ENCODE data around the gene MELK.
"Not testable (repeated sequence)": the region's sequence is repeated elsewhere in the genome, so short reads cannot be mapped to it uniquely, and the experiment has no call there.

Gene MELK

GRCh38 chr9:36543916-36544315 lies 28.8 kb upstream of the MELK start:
- TF ChIP-seq CTCF (conservative IDR thresholded peaks at IDR 0.05; ENCODE audit: control insufficient read depth, insufficient read depth, low read depth, low read length): no peak
- peak; percentile 37 for DNase-seq (ENCODE audit: low read depth)
- H3K4me3 ChIP-seq (ENCODE audit: control insufficient read depth, low read depth, low read length): no peak overlapping the region

- H3K4me3 ChIP-seq (ENCODE audit: control insufficient read depth, low read depth, low read length): no peak overlapping the region
- no peak for DNase-seq (ENCODE audit: low read depth)
- TF ChIP-seq CTCF (conservative IDR thresholded peaks at IDR 0.05; ENCODE audit: control insufficient read depth, insufficient read depth, low read depth, low read length): no peak
These were observed 25.1 kb upstream of the MELK start for GRCh38 chr9:36547598-36547997.

DNA sequence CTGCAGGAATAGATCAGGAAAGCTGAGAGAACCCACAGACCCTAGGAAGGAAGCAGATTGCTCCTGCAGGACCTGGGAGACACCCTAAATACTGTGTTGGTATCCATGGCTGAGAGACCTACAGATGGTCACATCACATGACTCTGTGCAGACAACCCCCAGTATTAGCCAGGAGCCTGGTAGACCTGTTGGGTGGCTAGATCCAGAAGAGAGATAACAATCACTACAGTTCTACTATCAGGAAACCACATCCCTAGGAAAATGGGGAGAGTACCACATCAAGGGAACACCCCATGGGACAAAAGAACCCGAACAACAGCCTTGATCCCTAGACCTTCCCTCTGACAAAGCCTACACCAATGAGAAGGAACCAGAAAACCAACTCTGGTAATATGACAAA lies 24.2 kb upstream of the MELK start:
- DNase-seq (ENCODE audit: low read depth): no peak

GRCh38 chr9:36550135-36550534 lies 22.6 kb upstream of the MELK start:
- TF ChIP-seq CTCF (conservative IDR thresholded peaks at IDR 0.05; ENCODE audit: control insufficient read depth, insufficient read depth, low read depth, low read length): no peak
- no peak overlapping the region for H3K4me3 ChIP-seq (ENCODE audit: control insufficient read depth, low read depth, low read length)
- DNase-seq (ENCODE audit: low read depth): no peak

More for the DNA sequence above, 24.2 kb upstream of the MELK start:
- TF ChIP-seq CTCF (conservative IDR thresholded peaks at IDR 0.05; ENCODE audit: control insufficient read depth, insufficient read depth, low read depth, low read length): no peak
- H3K4me3 ChIP-seq (ENCODE audit: control insufficient read depth, low read depth, low read length): no peak overlapping the region

GRCh38 chr9:36550631-36551098 lies 22.0 kb upstream of the MELK start:
- not testable (repeated sequence) for DNase-seq (ENCODE audit: low read depth); H3K4me3 ChIP-seq (ENCODE audit: control insufficient read depth, low read depth, low read length)

DNA sequence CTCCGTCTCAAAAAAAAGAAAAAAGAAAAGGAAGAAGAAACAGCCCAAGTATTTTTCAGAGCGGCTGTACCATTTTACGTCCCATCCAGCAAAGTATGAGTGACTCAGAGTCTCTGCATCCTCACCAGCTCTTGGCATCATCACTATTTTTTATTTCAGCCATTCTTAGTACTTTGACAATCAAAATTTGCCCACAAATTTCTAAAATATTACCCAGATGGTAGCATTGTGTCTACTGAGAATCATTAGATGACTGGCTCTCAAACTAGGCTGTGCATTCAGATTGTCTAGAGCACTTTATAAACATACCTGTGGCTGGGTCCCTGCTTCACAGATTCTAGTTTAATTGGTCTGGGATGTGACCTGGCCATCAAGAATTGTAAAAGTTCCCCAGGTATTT lies 21.6 kb upstream of the MELK start:
- no peak for TF ChIP-seq CTCF (conservative IDR thresholded peaks at IDR 0.05; ENCODE audit: control insufficient read depth, insufficient read depth, low read depth, low read length)
- H3K4me3 ChIP-seq (ENCODE audit: control insufficient read depth, low read depth, low read length): no peak overlapping the region
- no peak for DNase-seq (ENCODE audit: low read depth)

GRCh38 chr9:36551910-36552309 lies 20.8 kb upstream of the MELK start:
- H3K4me3 ChIP-seq (ENCODE audit: control insufficient read depth, low read depth, low read length): no peak overlapping the region
- DNase-seq (ENCODE audit: low read depth): no peak
- no peak for TF ChIP-seq CTCF (conservative IDR thresholded peaks at IDR 0.05; ENCODE audit: control insufficient read depth, insufficient read depth, low read depth, low read length)
